HEK293T (cell line): ENCODE data around the gene BCORL1.

Experiments used
- CTCF ChIA-PET: fragments of 350-600 bp; formaldehyde crosslinking; extraction: SDS; loops from one replicate; lab custom pipeline; 2021; ENCODE audit warnings: antibody characterized with exemption, inconsistent platforms; lab: Yijun Ruan, JAX
- POLR2A ChIA-PET: fragments of 350-600 bp; formaldehyde crosslinking; extraction: SDS; loops from one replicate; lab custom pipeline; 2020; ENCODE audit warnings: antibody characterized with exemption, inconsistent platforms; lab: Yijun Ruan, JAX
- DNase-seq: peaks from one replicate; pipeline ENCODE4 v3.0.0; 2012; ENCODE audit warnings: mixed read lengths; ENCODE audit errors: extremely low spot score
- ARNT ChIP-seq: fragments of 450-650 bp; IDR thresholded peaks from 2 replicates; pipeline ENCODE4 v1.6.1; 2017; ENCODE audit warnings: mild to moderate bottlenecking
- BHLHE40 ChIP-seq: fragments of 450-650 bp; IDR thresholded peaks from 2 replicates; pipeline ENCODE4 v1.6.1; 2016; ENCODE audit warnings: mild to moderate bottlenecking, moderate library complexity, borderline replicate concordance
- CTBP1 ChIP-seq: fragments of 450-650 bp; IDR thresholded peaks from 2 replicates; pipeline ENCODE4 v1.6.1; 2016; ENCODE audit warnings: borderline replicate concordance
- ELF4 ChIP-seq: fragments of 450-650 bp; IDR thresholded peaks from 2 replicates; pipeline ENCODE4 v1.6.1; 2017; ENCODE audit warnings: antibody characterized with exemption
- FOXA1 ChIP-seq: fragments of 450-650 bp; IDR thresholded peaks from 2 replicates; pipeline ENCODE4 v1.6.1; 2016; ENCODE audit warnings: mild to moderate bottlenecking
- FOXK2 ChIP-seq: fragments of 450-650 bp; IDR thresholded peaks from 2 replicates; pipeline ENCODE4 v1.6.1; 2016; ENCODE audit warnings: mild to moderate bottlenecking
- FOXM1 ChIP-seq: fragments of 450-650 bp; IDR thresholded peaks from 2 replicates; pipeline ENCODE4 v1.6.1; 2017; ENCODE audit warnings: mild to moderate bottlenecking, borderline replicate concordance
- HDGF ChIP-seq: fragments of 450-650 bp; IDR thresholded peaks from 2 replicates; pipeline ENCODE4 v1.6.1; 2017; ENCODE audit warnings: antibody characterized with exemption, borderline replicate concordance
- L3MBTL2 ChIP-seq: fragments of 450-650 bp; conservative IDR thresholded peaks from 2 replicates; pipeline ENCODE4 v1.6.1; 2016; ENCODE audit warnings: mild to moderate bottlenecking
- LEF1 ChIP-seq: fragments of 450-650 bp; IDR thresholded peaks from 2 replicates; pipeline ENCODE4 v1.6.1; 2017; ENCODE audit warnings: mild to moderate bottlenecking, borderline replicate concordance
- NFRKB ChIP-seq: fragments of 450-650 bp; IDR thresholded peaks from 2 replicates; pipeline ENCODE4 v1.6.1; 2016; ENCODE audit warnings: mild to moderate bottlenecking, moderate library complexity
- SP1 ChIP-seq: fragments of 450-650 bp; IDR thresholded peaks from 2 replicates; pipeline ENCODE4 v1.6.1; 2017
- SUZ12 ChIP-seq: fragments of 450-650 bp; IDR thresholded peaks from 2 replicates; pipeline ENCODE4 v1.6.1; 2016; ENCODE audit warnings: mild to moderate bottlenecking
- TARDBP ChIP-seq: fragments of 450-650 bp; IDR thresholded peaks from 2 replicates; pipeline ENCODE4 v1.6.1; 2016
- ZNF384 ChIP-seq: fragments of 450-650 bp; IDR thresholded peaks from 2 replicates; pipeline ENCODE4 v1.6.1; 2016
- TF ChIP-seq, protein P1 (sequence below): fragments of 450-650 bp; IDR thresholded peaks from 2 replicates; pipeline ENCODE4 v1.6.1; 2016

BCORL1 gene

DNA sequence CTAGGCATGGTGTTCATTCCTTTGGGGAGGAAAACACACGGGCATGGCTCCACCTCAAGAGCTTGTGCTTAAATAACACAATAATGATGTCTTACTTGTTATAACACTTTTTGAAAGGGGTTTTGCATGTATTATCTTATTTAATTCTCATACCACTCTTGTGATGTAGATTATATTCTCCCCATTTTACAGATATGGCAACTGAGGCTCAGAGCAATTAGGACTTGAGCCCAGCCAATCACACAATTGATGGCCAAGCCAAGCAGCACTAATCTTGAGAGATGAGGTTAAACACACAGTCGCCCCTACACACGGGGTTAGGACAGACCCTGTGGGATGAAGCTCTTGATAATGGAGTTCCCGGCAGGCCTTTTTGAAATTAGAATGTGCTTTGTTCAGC, 45.1 kb downstream of the BCORL1 start:
- no peak for DNase-seq
- POLR2A ChIA-PET: interaction anchor here (0.7 kb wide), 2 partner anchors 8 to 70 kb away, joined by 3 read pairs; no protein-coding TSS in a partner anchor
- TF ChIP-seq LEF1: no peak
- TF ChIP-seq FOXM1: no peak
- TF ChIP-seq ELF4: no peak
- no peak for TF ChIP-seq FOXK2
- no peak for TF ChIP-seq HDGF
- no peak for TF ChIP-seq TARDBP
- no peak for TF ChIP-seq FOXA1
- no peak for TF ChIP-seq SUZ12
- TF ChIP-seq BHLHE40: no peak
- TF ChIP-seq ARNT: no peak
- no peak for TF ChIP-seq SP1
- TF ChIP-seq ZNF384: no peak
- no peak for TF ChIP-seq L3MBTL2
- TF ChIP-seq, protein P1, sequence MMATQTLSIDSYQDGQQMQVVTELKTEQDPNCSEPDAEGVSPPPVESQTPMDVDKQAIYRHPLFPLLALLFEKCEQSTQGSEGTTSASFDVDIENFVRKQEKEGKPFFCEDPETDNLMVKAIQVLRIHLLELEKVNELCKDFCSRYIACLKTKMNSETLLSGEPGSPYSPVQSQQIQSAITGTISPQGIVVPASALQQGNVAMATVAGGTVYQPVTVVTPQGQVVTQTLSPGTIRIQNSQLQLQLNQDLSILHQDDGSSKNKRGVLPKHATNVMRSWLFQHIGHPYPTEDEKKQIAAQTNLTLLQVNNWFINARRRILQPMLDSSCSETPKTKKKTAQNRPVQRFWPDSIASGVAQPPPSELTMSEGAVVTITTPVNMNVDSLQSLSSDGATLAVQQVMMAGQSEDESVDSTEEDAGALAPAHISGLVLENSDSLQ: no peak
- TF ChIP-seq NFRKB: no peak
- no peak for TF ChIP-seq CTBP1

DNA sequence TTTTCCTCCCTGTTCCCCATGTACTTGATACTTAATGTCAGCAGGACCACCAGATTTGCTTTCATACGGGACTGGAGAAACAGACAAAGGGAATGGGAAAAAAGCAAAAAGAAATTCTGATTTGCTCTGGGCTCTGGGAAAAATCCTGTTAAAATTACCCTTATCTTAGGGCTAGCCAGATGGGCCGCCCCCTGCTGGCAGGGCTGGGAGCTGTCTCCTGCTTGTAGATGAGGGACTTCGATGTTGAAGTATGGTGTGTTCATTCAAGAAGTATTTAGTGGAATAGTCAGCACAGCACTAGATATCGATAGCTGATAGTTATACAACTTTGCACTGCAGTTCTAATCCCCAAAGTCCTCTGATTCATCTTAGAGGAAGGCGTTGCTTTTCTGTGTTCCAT, 45.8 kb downstream of the BCORL1 start:
- TF ChIP-seq FOXK2 (no peak), ARNT (no peak), CTBP1 (no peak), BHLHE40 (no peak), ELF4 (no peak), NFRKB (no peak), L3MBTL2 (no peak), LEF1 (no peak), FOXA1 (no peak), FOXM1 (no peak), SP1 (no peak), SUZ12 (no peak), ZNF384 (no peak), HDGF (no peak), TARDBP (no peak)
- TF ChIP-seq, protein P1: no peak
- DNase-seq: peak; percentile 74
- ChIA-PET CTCF (interaction anchor here (0.8 to 2.7 kb wide), 4 partner anchors 10 to 103 kb away, joined by 3 to 25 read pairs (median 6); no protein-coding TSS in a partner anchor), POLR2A (interaction anchor here (1.4 kb wide), 1 partner anchor 67 kb away, joined by 3 read pairs; no protein-coding TSS in a partner anchor)

More for the DNA sequence above, 45.1 kb downstream of the BCORL1 start:
- CTCF ChIA-PET: interaction anchor here (1.8 to 2.7 kb wide), 3 partner anchors 9 to 103 kb away, joined by 6 to 25 read pairs (median 6); no protein-coding TSS in a partner anchor

DNA sequence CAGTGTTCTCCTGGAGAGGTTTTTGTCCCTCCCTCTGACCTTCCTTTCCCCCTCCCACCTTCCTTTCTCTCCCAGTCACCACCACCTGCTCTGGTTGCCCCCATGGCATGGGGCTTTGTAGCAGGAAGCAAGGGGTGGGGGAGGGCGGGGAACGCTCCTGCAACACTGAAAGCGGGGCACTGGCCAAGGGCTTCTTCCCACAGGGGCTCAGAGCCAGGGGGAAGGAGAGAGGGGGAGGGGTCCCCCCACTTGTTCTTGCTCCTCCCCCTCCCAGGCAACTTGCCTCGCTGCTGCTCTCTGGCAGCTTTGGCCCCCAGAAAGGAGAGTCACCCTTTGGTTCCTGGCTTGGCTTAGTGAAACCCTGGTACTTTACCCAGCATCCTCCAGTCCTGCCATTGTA, 48.4 kb downstream of the BCORL1 start:
- no peak for DNase-seq
- CTCF ChIA-PET: no interaction called here
- TF ChIP-seq L3MBTL2 (no peak), LEF1 (no peak)
- POLR2A ChIA-PET: no interaction called here

DNA sequence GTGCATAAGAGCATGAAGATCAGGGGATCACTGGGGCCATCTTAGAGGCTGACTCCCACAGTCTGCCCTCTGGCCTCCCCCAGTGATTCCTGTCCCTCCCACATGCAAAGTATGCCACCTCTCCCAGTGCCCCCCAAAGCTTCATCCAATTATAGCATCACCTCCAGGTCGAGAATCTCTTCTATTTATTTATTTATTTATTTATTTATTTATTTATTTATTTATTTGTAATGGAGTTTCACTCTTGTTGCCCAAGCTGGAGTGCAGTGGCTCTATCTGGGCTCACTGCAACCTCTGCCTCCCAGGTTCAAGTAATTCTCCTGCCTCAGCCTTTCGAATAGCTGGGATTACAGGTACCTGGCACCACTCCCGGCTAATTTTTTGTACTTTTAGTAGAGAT, 50.1 kb downstream of the BCORL1 start:
- ChIA-PET POLR2A (no interaction called here), CTCF (no interaction called here)
- no peak for TF ChIP-seq SP1
- TF ChIP-seq FOXA1: no peak
- TF ChIP-seq SUZ12: no peak
- TF ChIP-seq, protein P1: no peak
- no peak for TF ChIP-seq L3MBTL2
- no peak for DNase-seq

DNA sequence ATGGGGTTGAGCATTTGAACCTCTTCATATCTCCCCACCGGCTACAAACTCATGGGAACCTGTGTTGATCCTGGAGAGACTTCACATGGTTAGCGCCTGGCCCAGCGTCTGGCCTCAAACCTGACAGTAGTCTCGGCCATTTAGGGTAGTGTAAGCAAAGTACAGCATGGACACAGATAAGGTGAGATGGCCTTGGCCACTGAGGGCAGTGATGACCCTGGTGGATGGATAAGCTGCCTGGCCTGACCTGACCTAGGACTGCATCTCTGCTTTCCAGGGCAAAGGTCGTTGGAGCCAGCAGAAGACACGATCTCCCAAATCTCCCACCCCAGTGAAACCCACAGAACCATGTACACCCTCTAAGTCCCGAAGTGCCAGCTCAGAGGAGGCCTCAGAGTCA, 51.7 kb downstream of the BCORL1 start:
- CTCF ChIA-PET: interaction anchor here (0.6 to 1.0 kb wide), 2 partner anchors 10 to 26 kb away, joined by 3 to 4 read pairs; no protein-coding TSS in a partner anchor
- DNase-seq: no peak
- TF ChIP-seq FOXK2 (no peak), HDGF (no peak)
- POLR2A ChIA-PET: no interaction called here

DNA sequence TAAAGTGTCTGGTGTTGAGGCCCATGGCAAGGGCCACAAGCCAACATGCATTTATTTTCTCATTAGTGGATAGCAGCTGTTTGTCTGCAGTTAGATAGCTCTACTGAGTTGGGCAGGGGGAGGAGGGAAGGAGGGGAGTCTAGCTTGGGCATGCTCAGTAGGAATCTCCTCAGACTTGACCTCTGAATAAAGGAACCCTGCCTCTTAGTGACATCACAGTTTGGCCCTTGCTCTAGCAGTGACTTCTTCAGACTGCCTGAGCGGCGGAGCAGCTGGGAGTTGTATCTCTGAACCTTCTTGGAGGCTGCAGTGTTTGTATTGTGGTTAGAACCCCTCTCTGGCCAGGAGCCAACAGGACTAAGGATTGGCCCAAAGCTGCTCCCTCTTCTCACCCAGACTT, 57.4 kb downstream of the BCORL1 start:
- DNase-seq: no peak
- POLR2A ChIA-PET: no interaction called here
- no peak for TF ChIP-seq FOXM1
- no peak for TF ChIP-seq ARNT
- TF ChIP-seq CTBP1: no peak
- TF ChIP-seq ELF4: no peak
- TF ChIP-seq HDGF: no peak
- no peak for TF ChIP-seq NFRKB
- CTCF ChIA-PET: interaction anchor here (0.5 to 1.4 kb wide), 2 partner anchors 21 to 116 kb away, joined by 3 to 5 read pairs; no protein-coding TSS in a partner anchor

DNA sequence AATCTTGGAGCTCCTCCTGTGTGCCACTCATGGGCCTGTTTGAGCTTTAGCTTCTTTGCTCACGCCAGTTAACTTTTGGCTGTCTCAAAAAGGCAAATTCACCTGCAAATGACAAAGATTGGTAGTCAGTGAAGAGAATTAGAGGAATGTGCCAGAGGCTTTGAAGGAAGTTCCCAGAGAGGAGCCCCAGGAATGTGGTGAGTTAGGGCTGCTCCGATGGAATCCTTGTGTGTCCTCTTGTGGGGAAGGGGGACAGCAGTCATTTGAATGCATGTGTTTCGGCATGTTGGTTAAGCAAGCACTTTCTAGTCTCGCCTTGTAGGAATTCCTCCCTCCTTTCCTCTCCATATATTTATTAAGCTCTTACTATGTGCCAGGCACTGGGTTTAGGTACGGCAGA, 65.0 kb downstream of the BCORL1 start:
- no peak for DNase-seq
- TF ChIP-seq FOXA1: no peak
- no peak for TF ChIP-seq FOXK2
- ChIA-PET CTCF (interaction anchor here (0.9 kb wide), 1 partner anchor 13 kb away, joined by 3 read pairs; no protein-coding TSS in a partner anchor), POLR2A (no interaction called here)
